Astrocyte (in vitro differentiated cells and primary cell): ENCODE results near the gene MLKL. TPM values are rescaled to one million over a fixed set of nuclear protein-coding genes. Genes with fewer than 3 reads are reported as not detected.

Experiments used
- DNase-seq: peaks from one replicate; pipeline ENCODE4 v3.0.0-alpha.2; 2010; ENCODE audit warnings: low read depth
- FAIRE-seq: peaks from 2 replicates; lab custom pipeline; 2011; peaks lifted over from hg19 to GRCh38; lab: Jason Lieb, UNC
- H2AFZ ChIP-seq: 2 replicates; pipeline ENCODE4 v1.6.0; 2012; ENCODE audit warnings: low read depth, low read length, inconsistent platforms
- H3K27ac ChIP-seq: 2 replicates; pipeline ENCODE4 v1.5.1; 2011; ENCODE audit warnings: low read depth, low read length, inconsistent platforms
- H3K27me3 ChIP-seq: 2 replicates; pipeline ENCODE4 v1.6.0; 2011; ENCODE audit warnings: low read length, inconsistent platforms; ENCODE audit not compliant: insufficient read depth
- H3K36me3 ChIP-seq: 2 replicates; pipeline ENCODE4 v1.5.1; 2011; ENCODE audit warnings: low read length, inconsistent platforms; ENCODE audit not compliant: insufficient read depth
- H3K4me1 ChIP-seq: 2 replicates; pipeline ENCODE4 v1.5.1; 2011; ENCODE audit warnings: low read length, inconsistent platforms; ENCODE audit not compliant: insufficient read depth
- H3K4me2 ChIP-seq: 2 replicates; pipeline ENCODE4 v1.6.0; 2012; ENCODE audit warnings: low read length, inconsistent platforms
- H3K4me3 ChIP-seq: 2 replicates; pipeline ENCODE4 v1.5.1; 2011; ENCODE audit warnings: low read depth, mild to moderate bottlenecking, low read length, inconsistent platforms; ENCODE audit not compliant: insufficient read depth
- H3K79me2 ChIP-seq: 2 replicates; pipeline ENCODE4 v1.6.0; 2012; ENCODE audit warnings: mild to moderate bottlenecking, low read length, inconsistent platforms; ENCODE audit not compliant: insufficient read depth
- H3K9ac ChIP-seq: 2 replicates; pipeline ENCODE4 v1.6.0; 2012; ENCODE audit warnings: mild to moderate bottlenecking, low read length, inconsistent platforms
- H3K9me3 ChIP-seq: 2 replicates; pipeline ENCODE4 v1.5.1; 2012; ENCODE audit warnings: low read depth, mild to moderate bottlenecking, low read length, inconsistent platforms; ENCODE audit not compliant: insufficient read depth
- H4K20me1 ChIP-seq: 2 replicates; pipeline ENCODE4 v1.6.0; 2012; ENCODE audit warnings: low read length, inconsistent platforms; ENCODE audit not compliant: insufficient read depth
- H3K27ac Mint-ChIP-seq: one replicate; pipeline ENCODE4 v1.8.0; 2021; ENCODE audit warnings: mild to moderate bottlenecking, mixed read lengths; ENCODE audit not compliant: unreplicated experiment
- H3K27me3 Mint-ChIP-seq: one replicate; pipeline ENCODE4 v1.8.0; 2021; ENCODE audit warnings: low read depth, mixed read lengths; ENCODE audit not compliant: unreplicated experiment
- H3K36me3 Mint-ChIP-seq: one replicate; pipeline ENCODE4 v1.8.0; 2021; ENCODE audit warnings: low read depth, mixed read lengths; ENCODE audit not compliant: unreplicated experiment
- H3K4me1 Mint-ChIP-seq: one replicate; pipeline ENCODE4 v1.8.0; 2021; ENCODE audit warnings: low read depth, mixed read lengths; ENCODE audit not compliant: unreplicated experiment
- H3K4me3 Mint-ChIP-seq: one replicate; pipeline ENCODE4 v1.8.0; 2021; ENCODE audit warnings: mild to moderate bottlenecking, moderate library complexity, mixed read lengths; ENCODE audit not compliant: unreplicated experiment
- H3K9me3 Mint-ChIP-seq: one replicate; pipeline ENCODE4 v1.8.0; 2021; ENCODE audit warnings: mild to moderate bottlenecking, mixed read lengths; ENCODE audit not compliant: unreplicated experiment
- EZH2 ChIP-seq: IDR thresholded peaks from 2 replicates; pipeline ENCODE4 v1.6.1; 2012; ENCODE audit warnings: mild to moderate bottlenecking, low read length, inconsistent platforms; ENCODE audit not compliant: insufficient read depth
- total RNA-seq: library from RNA; stranded (reverse); gene quantifications from 2 replicates; pipeline ENCODE4 v1.2.1, GENCODE V29; 2021
- TF ChIP-seq, protein P1 (sequence below): IDR thresholded peaks from 2 replicates; pipeline ENCODE4 v1.5.1; 2011; ENCODE audit warnings: low read depth, mild to moderate bottlenecking, inconsistent platforms, low read length, moderate library complexity; ENCODE audit not compliant: insufficient read depth

The MLKL gene
- total RNA-seq, 1 donor from 2014 or later = 6.2 TPM

DNA sequence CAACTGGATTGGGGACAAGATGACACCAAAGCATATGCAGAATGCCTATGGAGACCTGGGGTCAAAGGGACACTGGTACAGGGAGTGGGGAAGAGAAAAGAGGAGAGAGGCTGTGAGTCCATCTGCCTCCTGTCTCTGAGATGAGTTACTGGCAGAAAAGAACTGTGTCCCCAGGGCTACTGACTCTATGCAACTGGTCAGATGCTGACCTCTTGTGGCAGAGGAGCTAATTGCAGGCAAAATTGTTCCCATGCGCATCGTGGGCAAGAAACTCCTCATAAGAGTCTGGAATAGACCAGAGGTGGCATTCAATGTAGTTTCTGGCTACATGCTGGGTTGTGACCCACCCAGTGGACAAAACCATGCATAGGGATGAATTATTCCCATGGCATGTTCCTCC is 26.1 kb upstream of the MLKL start:
- H3K36me3 ChIP-seq = no peaks in the 10 kb centered on the region
- H3K4me3 ChIP-seq = no peak overlapping the region
- no peak overlapping the region for H3K27ac ChIP-seq
- H3K36me3 Mint-ChIP-seq = peaks cover 5% of the 10 kb centered on the region
- peaks cover 4% of the 10 kb centered on the region for H3K9me3 ChIP-seq
- peaks cover 7% of the 10 kb centered on the region for H3K4me1 Mint-ChIP-seq
- peaks cover 12% of the 10 kb centered on the region for H3K27me3 Mint-ChIP-seq
- H3K9ac ChIP-seq = no peak overlapping the region
- no peak overlapping the region for H3K4me2 ChIP-seq
- H3K27ac Mint-ChIP-seq = no peak overlapping the region
- H3K79me2 ChIP-seq = no peaks in the 10 kb centered on the region
- H2AFZ ChIP-seq = no peak overlapping the region
- peaks cover 10% of the 10 kb centered on the region for H3K9me3 Mint-ChIP-seq
- no peak overlapping the region for H3K4me3 Mint-ChIP-seq
- no peaks in the 10 kb centered on the region for H4K20me1 ChIP-seq
- DNase-seq (no peak), FAIRE-seq (no peak)
- H3K4me1 ChIP-seq = peaks cover 11% of the 10 kb centered on the region
- TF ChIP-seq, protein P1, sequence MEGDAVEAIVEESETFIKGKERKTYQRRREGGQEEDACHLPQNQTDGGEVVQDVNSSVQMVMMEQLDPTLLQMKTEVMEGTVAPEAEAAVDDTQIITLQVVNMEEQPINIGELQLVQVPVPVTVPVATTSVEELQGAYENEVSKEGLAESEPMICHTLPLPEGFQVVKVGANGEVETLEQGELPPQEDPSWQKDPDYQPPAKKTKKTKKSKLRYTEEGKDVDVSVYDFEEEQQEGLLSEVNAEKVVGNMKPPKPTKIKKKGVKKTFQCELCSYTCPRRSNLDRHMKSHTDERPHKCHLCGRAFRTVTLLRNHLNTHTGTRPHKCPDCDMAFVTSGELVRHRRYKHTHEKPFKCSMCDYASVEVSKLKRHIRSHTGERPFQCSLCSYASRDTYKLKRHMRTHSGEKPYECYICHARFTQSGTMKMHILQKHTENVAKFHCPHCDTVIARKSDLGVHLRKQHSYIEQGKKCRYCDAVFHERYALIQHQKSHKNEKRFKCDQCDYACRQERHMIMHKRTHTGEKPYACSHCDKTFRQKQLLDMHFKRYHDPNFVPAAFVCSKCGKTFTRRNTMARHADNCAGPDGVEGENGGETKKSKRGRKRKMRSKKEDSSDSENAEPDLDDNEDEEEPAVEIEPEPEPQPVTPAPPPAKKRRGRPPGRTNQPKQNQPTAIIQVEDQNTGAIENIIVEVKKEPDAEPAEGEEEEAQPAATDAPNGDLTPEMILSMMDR = peak; percentile 38
- TF ChIP-seq EZH2 = no peak
- H3K27me3 ChIP-seq = no peaks in the 10 kb centered on the region

DNA sequence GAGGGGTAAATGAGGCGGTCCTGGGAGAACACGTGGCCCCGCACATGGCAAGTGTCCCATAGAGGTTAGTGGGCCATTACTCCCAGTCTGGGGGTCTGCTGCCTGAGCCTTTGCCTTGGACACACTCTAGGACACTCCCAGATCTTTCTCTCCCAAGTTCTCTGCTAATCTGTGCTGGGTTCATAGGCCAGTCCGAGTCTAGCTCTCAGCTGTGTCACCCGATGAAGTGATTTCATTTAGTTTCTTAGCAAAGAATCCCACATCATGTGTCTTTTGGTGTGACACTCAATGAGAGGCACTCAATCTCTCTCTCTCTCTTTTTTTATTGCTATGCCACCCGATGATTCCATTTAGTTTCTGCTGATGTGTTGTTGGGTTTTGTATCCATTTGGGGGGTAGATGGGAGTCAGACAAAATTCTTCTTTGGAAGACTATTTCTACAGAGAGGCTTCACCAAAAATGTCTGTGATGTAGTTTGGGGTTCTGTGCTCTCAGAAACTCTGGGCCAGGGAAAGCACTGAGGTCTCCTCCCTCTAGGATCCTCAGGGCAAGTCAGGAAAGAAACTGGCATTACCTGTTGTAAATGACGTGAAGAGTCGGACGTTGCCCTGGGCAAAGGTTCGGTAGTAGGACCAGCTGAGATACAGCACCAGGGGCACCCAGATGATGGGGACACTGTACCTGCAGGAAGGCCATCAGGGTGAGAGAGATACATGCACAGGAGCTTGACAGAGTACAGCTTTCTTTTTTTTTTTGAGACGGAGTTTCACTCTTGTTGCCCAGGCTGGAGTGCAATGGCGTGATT is 25.2 kb upstream of the MLKL start:
- no peak overlapping the region for H3K4me3 ChIP-seq
- H3K36me3 ChIP-seq = no peaks in the 10 kb centered on the region
- H2AFZ ChIP-seq = no peak overlapping the region
- peaks cover 4% of the 10 kb centered on the region for H3K9me3 ChIP-seq
- peaks cover 11% of the 10 kb centered on the region for H3K4me1 ChIP-seq
- peaks cover 5% of the 10 kb centered on the region for H3K36me3 Mint-ChIP-seq
- no peak overlapping the region for H3K27ac ChIP-seq
- no peak overlapping the region for H3K27ac Mint-ChIP-seq
- H3K4me1 Mint-ChIP-seq = peaks cover 7% of the 10 kb centered on the region
- H3K9ac ChIP-seq = no peak overlapping the region
- no peaks in the 10 kb centered on the region for H4K20me1 ChIP-seq
- DNase-seq (no peak), FAIRE-seq (no peak)
- H3K27me3 ChIP-seq = no peaks in the 10 kb centered on the region
- H3K79me2 ChIP-seq = no peaks in the 10 kb centered on the region
- peaks cover 20% of the 10 kb centered on the region for H3K27me3 Mint-ChIP-seq
- H3K4me3 Mint-ChIP-seq = no peak overlapping the region
- peaks cover 10% of the 10 kb centered on the region for H3K9me3 Mint-ChIP-seq
- no peak for TF ChIP-seq EZH2
- TF ChIP-seq, protein P1 = no peak
- H3K4me2 ChIP-seq = no peak overlapping the region
